PFSK-1 (cell line): ENCODE measurements around the gene SPTBN4.

Source experiments
- POLR2AphosphoS5 ChIP-seq: IDR thresholded peaks from 2 replicates; pipeline ENCODE4 v1.6.1; 2012; ENCODE audit warnings: low read depth, mild to moderate bottlenecking, control low read depth, low read length, moderate library complexity
- TAF1 ChIP-seq: IDR thresholded peaks from 2 replicates; pipeline ENCODE4 v1.6.1; 2012; ENCODE audit warnings: low read length, control low read depth, borderline replicate concordance; ENCODE audit not compliant: insufficient read depth

- no peak for TF ChIP-seq TAF1
- no peak for TF ChIP-seq POLR2AphosphoS5
These were observed 133.2 kb downstream of the SPTBN4 start for GRCh38 chr19:40599902-40600569.
